Tibial nerve (tissue), 4 donors: ENCODE measurements around the gene CCDC13. TPM values are rescaled to one million over a fixed set of nuclear protein-coding genes. Genes with fewer than 3 reads are reported as not detected.

Source experiments
- DNase-seq, 2 donors: peaks; one replicate each; pipeline ENCODE4 v3.0.0-alpha.2; 2019; ENCODE audit warnings: low spot score in 2 of 2
- H3K27ac ChIP-seq, 4 donors: fragments of 200-600 bp; sonication (generic) in 3 of 4; one replicate each; pipeline ENCODE4 v1.5.1; 2017 to 2019; ENCODE audit warnings: mild to moderate bottlenecking in 1 of 4
- H3K27me3 ChIP-seq, 2 donors: fragments of 200-600 bp; sonication (generic) in 1 of 2; one replicate each; pipeline versions ENCODE4 v1.5.1 to v1.6.0; 2017 to 2019
- H3K36me3 ChIP-seq, 3 donors: fragments of 200-600 bp; sonication (generic); one replicate each; pipeline ENCODE4 v1.5.1; 2018 to 2019
- H3K4me1 ChIP-seq, 4 donors: fragments of 200-600 bp; sonication (generic) in 3 of 4; one replicate each; pipeline ENCODE4 v1.5.1; 2017 to 2019
- H3K4me3 ChIP-seq, 4 donors: fragments of 200-600 bp; sonication (generic) in 3 of 4; one replicate each; pipeline ENCODE4 v1.5.1; 2017 to 2019; ENCODE audit warnings: mild to moderate bottlenecking in 1 of 4, moderate library complexity in 1 of 4
- H3K9me3 ChIP-seq, 4 donors: fragments of 200-600 bp; sonication (generic) in 3 of 4; one replicate each; pipeline ENCODE4 v1.5.1; 2017 to 2019
- EP300 ChIP-seq, 2 donors: sonication (generic); formaldehyde crosslinking; IDR thresholded peaks; one replicate each; pipeline ENCODE4 v1.6.1; 2017; ENCODE audit warnings: antibody characterized with exemption in 2 of 2, mild to moderate bottlenecking in 1 of 2
- POLR2A ChIP-seq, 2 donors: fragments of 450-650 bp; IDR thresholded peaks; one replicate each; pipeline ENCODE4 v1.6.1; 2017; ENCODE audit warnings: antibody characterized with exemption in 2 of 2, mild to moderate bottlenecking in 2 of 2, moderate library complexity in 2 of 2
- WGBS, 2 donors: methylation state at CpG; one replicate each; pipeline ENCODE4 v1.1.5; 2018; 5-methylcytosine and 5-hydroxymethylcytosine counted together
- total RNA-seq, 4 donors: library from RNA; depleted of rRNA; stranded (reverse); fragments of >200 nt; gene quantifications; one replicate each; pipeline ENCODE4 v1.1.0, GENCODE V29; 2016
- TF ChIP-seq, protein P1 (sequence below), 5 experiments: fragments of 200-600 bp in 3 of 5; fragments of 450-650 bp in 2 of 5; sonication (generic) in 3 of 5; IDR thresholded peaks; one replicate each; pipeline ENCODE4 v1.5.1; 2016 to 2019; ENCODE audit warnings: antibody characterized with exemption in 5 of 5, mild to moderate bottlenecking in 3 of 5, moderate library complexity in 2 of 5

The CCDC13 gene
- total RNA-seq, 4 donors from 2014 or later: 1.7 to 12.6 (median 2.0) TPM

DNA sequence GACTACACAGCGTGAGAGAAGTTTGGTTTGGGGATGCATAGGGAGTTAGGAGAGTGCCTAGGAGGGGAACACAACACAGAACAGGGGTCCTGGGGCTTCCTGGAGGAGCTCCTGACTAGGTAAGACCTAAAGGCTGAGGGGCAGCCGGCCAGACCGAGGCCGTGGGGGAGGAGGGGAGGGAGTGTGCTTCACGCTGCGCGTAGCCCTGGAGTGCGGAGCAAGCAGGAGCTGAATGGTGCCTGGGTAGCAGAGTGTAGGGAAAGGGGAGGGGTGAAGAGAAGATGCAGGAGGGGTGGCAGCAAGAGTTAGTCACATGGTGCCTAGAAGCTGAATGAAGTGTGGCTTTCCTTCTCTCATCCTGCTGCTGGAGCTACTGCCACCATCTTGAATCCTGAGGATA is 38.0 kb downstream of the CCDC13 start:
- TF ChIP-seq, protein P1, sequence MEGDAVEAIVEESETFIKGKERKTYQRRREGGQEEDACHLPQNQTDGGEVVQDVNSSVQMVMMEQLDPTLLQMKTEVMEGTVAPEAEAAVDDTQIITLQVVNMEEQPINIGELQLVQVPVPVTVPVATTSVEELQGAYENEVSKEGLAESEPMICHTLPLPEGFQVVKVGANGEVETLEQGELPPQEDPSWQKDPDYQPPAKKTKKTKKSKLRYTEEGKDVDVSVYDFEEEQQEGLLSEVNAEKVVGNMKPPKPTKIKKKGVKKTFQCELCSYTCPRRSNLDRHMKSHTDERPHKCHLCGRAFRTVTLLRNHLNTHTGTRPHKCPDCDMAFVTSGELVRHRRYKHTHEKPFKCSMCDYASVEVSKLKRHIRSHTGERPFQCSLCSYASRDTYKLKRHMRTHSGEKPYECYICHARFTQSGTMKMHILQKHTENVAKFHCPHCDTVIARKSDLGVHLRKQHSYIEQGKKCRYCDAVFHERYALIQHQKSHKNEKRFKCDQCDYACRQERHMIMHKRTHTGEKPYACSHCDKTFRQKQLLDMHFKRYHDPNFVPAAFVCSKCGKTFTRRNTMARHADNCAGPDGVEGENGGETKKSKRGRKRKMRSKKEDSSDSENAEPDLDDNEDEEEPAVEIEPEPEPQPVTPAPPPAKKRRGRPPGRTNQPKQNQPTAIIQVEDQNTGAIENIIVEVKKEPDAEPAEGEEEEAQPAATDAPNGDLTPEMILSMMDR (IDR thresholded peaks at IDR 0.05): no peak
- TF ChIP-seq EP300 (IDR thresholded peaks at IDR 0.05): no peak
- TF ChIP-seq POLR2A (IDR thresholded peaks at IDR 0.05): no peak
- Histone ChIP-seq H3K27me3 (no peaks in the 10 kb centered on the region), H3K27ac (peak overlapping the region in 2 of 4 donors; percentile 86 to 95), H3K9me3 (no peaks in the 10 kb centered on the region), H3K4me1 (peaks cover 0 to 54% (median 0%) of the 10 kb centered on the region in 4 donors), H3K36me3 (no peaks in the 10 kb centered on the region), H3K4me3 (no peak overlapping the region)
- 68 to 72% methylated on average over 8 of the region's 8 CpGs for WGBS, 2 donors
- DNase-seq: no peak

- Histone ChIP-seq H3K27ac (peak overlapping the region; percentile 78 to 95 (median 84)), H3K9me3 (no peaks in the 10 kb centered on the region), H3K4me3 (no peak overlapping the region), H3K4me1 (peaks cover 0 to 54% (median 0%) of the 10 kb centered on the region in 4 donors), H3K27me3 (no peaks in the 10 kb centered on the region), H3K36me3 (no peaks in the 10 kb centered on the region)
- TF ChIP-seq POLR2A (IDR thresholded peaks at IDR 0.05): no peak
- no peak for TF ChIP-seq EP300 (IDR thresholded peaks at IDR 0.05)
- TF ChIP-seq, protein P1 (IDR thresholded peaks at IDR 0.05): no peak
- DNase-seq: no peak
- 66 to 74% methylated on average over 4 to 6 of the region's 6 CpGs for WGBS, 2 donors
Measured at GRCh38 chr3:42734263-42734860, 38.7 kb downstream of the CCDC13 start.

DNA sequence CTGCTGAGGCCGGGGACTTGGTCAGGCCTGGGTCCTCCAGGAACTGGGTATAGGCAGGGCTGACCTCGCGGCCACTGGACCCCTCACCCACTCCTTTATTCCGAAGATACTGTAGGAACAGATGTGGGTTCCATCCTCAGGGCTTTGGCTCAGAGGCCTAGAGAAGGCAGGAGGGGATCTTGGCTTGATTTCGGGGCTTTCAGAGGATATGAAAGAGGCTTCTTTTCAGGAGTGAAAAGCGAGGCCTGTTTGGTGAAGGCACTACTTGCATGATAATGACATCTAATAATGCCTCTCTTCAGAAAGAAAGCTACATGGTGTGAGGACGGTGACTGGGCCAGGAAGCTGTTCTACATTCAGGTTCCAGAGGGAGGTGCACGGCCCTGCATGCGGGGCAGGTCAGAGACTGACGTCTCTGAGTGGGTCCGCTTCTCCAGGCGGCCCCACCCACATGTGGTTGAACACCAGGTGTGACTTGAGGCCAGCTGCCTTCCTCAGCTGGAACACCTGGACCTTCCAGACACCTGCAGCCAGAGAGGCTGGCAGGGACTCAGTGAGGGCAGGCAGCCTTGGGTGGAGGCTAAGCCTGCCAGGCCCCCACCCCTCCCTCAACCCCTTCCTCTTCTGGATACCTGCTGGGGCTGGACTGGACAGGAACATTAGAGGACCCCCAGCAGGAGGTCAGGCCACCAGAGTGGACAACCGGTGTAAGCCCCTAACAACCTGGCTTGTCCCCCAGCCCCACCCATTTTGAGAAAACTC is 39.4 kb downstream of the CCDC13 start:
- WGBS, 2 donors: 40 to 64% methylated on average over 11 to 13 of the region's 13 CpGs
- no peak for TF ChIP-seq POLR2A (IDR thresholded peaks at IDR 0.05)
- TF ChIP-seq EP300 (IDR thresholded peaks at IDR 0.05): no peak
- TF ChIP-seq, protein P1 (IDR thresholded peaks at IDR 0.05): no peak
- DNase-seq: no peak

DNA sequence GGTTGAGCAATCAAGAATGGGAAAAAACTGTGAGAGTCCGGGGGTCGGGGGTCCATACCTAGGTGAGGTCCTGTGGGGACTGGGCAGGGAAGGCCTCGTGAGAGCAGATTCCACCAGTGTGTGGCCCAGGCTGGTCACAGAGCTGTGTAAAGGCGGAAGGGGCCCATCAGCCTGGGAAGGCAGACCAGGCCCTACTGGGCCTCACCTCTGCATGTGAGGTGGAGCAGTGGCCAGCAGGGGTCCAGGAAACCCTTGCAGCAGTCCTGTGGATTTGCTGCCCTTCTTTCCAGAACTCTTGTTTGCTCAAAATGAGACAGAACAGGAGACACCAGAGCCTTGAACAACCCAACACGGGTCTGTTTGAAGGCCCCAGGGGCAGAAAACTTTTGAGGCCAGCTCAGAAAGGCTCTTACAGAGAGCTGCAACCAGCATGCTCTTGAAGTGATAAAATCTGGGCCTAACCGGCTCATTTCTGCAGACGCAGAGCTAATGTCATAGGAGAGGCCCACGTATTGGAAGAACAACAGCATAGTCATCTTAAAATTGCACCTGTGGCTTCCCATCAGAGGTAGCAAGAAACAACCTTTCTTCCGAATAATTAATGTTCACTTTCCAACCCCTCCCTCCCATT is 40.1 kb downstream of the CCDC13 start:
- Histone ChIP-seq H3K4me3 (no peak overlapping the region), H3K27ac (peak overlapping the region; percentile 78 to 95 (median 84)), H3K4me1 (peaks cover 0 to 67% (median 0%) of the 10 kb centered on the region in 4 donors), H3K36me3 (no peaks in the 10 kb centered on the region), H3K27me3 (no peaks in the 10 kb centered on the region), H3K9me3 (no peaks in the 10 kb centered on the region)
- no peak for TF ChIP-seq EP300 (IDR thresholded peaks at IDR 0.05)
- TF ChIP-seq, protein P1 (IDR thresholded peaks at IDR 0.05): peak in 2 of 5 experiments; percentile 22 to 32
- 71 to 81% methylated on average over 9 of the region's 9 CpGs for WGBS, 2 donors
- DNase-seq: no peak

More for the DNA sequence above, 39.4 kb downstream of the CCDC13 start:
- H3K27ac ChIP-seq: peak overlapping the region; percentile 78 to 95 (median 84)
- no peaks in the 10 kb centered on the region for H3K27me3 ChIP-seq
- H3K4me1 ChIP-seq: peaks cover 0 to 59% (median 0%) of the 10 kb centered on the region in 4 donors
- H3K4me3 ChIP-seq: no peak overlapping the region
- H3K9me3 ChIP-seq: no peaks in the 10 kb centered on the region
- no peaks in the 10 kb centered on the region for H3K36me3 ChIP-seq
